Lower leg skin (tissue), 4 donors: Measurements from ENCODE around the gene WDR1. TPM values are rescaled to one million over a fixed set of nuclear protein-coding genes. Genes with fewer than 3 reads are reported as not detected.
A peak's percentile ranks its signal among the peaks of the same experiment; 100 is the strongest.

Experiments used
- DNase-seq, 2 donors: peaks; one replicate each; pipeline ENCODE4 v3.0.0-alpha.2; 2019; ENCODE audit warnings: low spot score in 2 of 2
- H3K4me3 ChIP-seq: fragments of 200-600 bp; sonication (generic); 2 replicates; pipeline ENCODE4 v1.5.1; 2017; ENCODE audit warnings: mild to moderate bottlenecking, low read depth; ENCODE audit not compliant: poor library complexity, severe bottlenecking
- POLR2A ChIP-seq, 2 donors: fragments of 450-650 bp; IDR thresholded peaks; one replicate each; pipeline ENCODE4 v1.6.1; 2016 to 2017; ENCODE audit warnings: antibody characterized with exemption in 2 of 2, mild to moderate bottlenecking in 1 of 2, moderate library complexity in 1 of 2
- WGBS, 2 donors: methylation state at CpG; one replicate each; pipeline ENCODE4 v1.1.5; 2018; 5-methylcytosine and 5-hydroxymethylcytosine counted together
- intact Hi-C: fragments of 100-400 bp; cut with DNase I; formaldehyde crosslinking; loops from one replicate; pipeline ENCODE4 v1.15.0; 2023; ENCODE audit warnings: low total_unique reads
- total RNA-seq, 4 donors: library from RNA; depleted of rRNA; stranded (reverse); fragments of >200 nt; gene quantifications; one replicate each; pipeline ENCODE4 v1.1.0, GENCODE V29; 2016
- TF ChIP-seq, protein P1 (sequence below), 3 donors: fragments of 450-650 bp; IDR thresholded peaks; one replicate each; pipeline ENCODE4 v1.5.1; 2016; ENCODE audit warnings: antibody characterized with exemption in 3 of 3, mild to moderate bottlenecking in 3 of 3, moderate library complexity in 2 of 3

The WDR1 gene
- total RNA-seq, 4 donors from 2014 or later, result 83.2 to 163 (median 144) TPM

DNA sequence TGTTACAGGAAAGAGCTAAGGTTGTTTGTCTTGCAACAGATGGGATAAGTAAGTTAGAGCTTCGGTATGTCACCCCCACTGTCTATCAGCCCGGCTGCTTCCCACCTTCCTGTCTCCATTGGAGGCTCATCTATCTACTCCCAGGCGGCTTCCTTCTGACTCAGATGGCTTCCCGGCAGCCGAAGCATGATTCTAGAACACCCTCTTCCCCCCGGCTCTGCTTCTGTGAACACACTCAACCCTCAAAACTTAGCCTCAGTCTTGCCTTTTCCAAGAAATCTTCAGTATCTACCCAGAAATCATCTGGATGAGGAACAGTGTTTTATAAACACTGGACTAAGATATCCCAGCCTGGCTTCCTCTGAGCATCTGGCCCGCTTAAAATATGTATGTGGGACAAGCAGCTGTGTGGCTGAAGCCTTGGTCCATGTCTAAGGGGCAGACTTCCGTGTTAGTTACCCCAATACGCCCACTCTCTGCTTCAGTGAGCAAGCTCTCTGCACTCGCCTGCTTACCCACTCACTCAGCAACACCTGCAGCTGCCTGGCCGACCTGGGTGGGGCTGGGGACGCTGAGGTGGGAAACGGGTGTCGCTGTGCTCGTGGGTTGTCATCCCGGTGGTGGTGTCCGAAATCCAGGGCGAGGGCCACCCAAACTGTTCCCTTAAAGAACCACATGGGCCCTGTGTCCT is 83.3 kb downstream of the WDR1 start:
- intact Hi-C loops, result no loop called here

DNA sequence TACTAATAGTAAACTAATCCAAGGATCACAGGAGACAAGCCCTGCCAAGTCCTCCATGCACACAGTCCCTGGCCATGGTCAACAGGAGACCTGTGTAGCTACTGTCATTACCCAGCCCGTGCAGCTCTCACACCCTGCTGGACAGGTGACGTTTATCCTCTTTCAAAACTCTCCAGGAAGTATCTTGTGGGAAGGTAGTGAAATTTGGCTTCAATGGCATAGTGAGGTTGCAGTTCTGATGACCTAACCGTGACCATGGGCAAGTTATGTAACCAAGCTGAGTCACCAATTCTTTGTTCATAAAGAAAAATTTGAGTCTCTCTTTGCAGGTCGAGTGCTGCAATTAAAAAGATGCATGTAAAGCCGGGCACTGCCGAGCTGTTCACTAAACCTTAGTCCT is 84.0 kb downstream of the WDR1 start:
- no peak for DNase-seq
- WGBS, 2 donors, result 40 to 50% methylated on average over 6 of the region's 6 CpGs
- no peak overlapping the region for H3K4me3 ChIP-seq
- TF ChIP-seq POLR2A (IDR thresholded peaks at IDR 0.05), result no peak
- TF ChIP-seq, protein P1, sequence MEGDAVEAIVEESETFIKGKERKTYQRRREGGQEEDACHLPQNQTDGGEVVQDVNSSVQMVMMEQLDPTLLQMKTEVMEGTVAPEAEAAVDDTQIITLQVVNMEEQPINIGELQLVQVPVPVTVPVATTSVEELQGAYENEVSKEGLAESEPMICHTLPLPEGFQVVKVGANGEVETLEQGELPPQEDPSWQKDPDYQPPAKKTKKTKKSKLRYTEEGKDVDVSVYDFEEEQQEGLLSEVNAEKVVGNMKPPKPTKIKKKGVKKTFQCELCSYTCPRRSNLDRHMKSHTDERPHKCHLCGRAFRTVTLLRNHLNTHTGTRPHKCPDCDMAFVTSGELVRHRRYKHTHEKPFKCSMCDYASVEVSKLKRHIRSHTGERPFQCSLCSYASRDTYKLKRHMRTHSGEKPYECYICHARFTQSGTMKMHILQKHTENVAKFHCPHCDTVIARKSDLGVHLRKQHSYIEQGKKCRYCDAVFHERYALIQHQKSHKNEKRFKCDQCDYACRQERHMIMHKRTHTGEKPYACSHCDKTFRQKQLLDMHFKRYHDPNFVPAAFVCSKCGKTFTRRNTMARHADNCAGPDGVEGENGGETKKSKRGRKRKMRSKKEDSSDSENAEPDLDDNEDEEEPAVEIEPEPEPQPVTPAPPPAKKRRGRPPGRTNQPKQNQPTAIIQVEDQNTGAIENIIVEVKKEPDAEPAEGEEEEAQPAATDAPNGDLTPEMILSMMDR (IDR thresholded peaks at IDR 0.05), result no peak
- intact Hi-C loops, result no loop called here

More for the DNA sequence above, 83.3 kb downstream of the WDR1 start:
- peak in 1 of 2 donors; percentile 54 for DNase-seq
- TF ChIP-seq, protein P1 (IDR thresholded peaks at IDR 0.05), result no peak
- no peak for TF ChIP-seq POLR2A (IDR thresholded peaks at IDR 0.05)
- no peak overlapping the region for H3K4me3 ChIP-seq
- 59 to 66% methylated on average over 18 of the region's 18 CpGs for WGBS, 2 donors

DNA sequence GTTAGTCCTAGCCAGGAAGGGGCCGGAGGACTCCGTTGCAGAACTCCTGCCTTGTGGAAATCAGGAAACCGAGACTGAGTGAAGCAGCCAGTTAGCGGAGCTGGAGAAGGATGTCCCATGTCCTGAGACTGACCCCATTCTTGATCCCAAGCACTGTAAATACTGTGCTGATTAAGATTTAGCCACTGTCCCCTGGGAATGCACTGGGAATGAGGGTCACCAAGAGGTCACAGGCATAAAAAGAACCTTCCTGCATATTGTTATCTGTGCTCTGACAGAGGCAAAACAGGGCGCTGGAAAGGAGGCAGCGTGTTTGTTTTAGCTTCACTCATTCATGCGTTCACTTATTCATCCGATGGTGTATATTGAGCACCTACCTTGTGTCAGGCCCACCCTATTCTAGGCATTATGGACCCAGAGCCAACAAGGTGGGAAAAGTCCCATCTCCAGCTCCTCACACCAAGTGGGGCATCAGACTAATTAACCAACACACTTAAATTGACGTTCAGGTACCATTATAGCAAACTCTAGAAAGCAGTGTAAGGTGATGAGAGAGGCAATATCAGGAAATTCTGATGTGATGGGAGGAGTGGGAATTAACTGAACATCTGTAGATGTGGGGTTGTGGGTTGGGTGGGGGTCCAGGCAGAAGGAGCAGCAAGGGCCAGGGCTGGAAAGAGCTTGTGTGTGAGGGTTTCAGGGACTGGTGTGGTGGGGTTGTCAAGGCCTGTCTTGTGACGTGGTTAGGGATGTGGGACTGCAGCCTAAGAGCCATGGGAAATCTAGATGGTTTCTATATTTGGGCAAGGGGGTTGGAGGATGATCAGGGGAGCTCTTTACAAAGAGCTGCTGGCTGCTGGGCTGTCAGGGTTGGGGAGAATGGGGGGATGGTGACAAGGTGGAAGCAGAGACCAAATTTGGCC is 84.7 kb downstream of the WDR1 start:
- TF ChIP-seq, protein P1 (IDR thresholded peaks at IDR 0.05), result no peak
- no peak for TF ChIP-seq POLR2A (IDR thresholded peaks at IDR 0.05)
- 82 to 86% methylated on average over 10 of the region's 10 CpGs for WGBS, 2 donors

DNA sequence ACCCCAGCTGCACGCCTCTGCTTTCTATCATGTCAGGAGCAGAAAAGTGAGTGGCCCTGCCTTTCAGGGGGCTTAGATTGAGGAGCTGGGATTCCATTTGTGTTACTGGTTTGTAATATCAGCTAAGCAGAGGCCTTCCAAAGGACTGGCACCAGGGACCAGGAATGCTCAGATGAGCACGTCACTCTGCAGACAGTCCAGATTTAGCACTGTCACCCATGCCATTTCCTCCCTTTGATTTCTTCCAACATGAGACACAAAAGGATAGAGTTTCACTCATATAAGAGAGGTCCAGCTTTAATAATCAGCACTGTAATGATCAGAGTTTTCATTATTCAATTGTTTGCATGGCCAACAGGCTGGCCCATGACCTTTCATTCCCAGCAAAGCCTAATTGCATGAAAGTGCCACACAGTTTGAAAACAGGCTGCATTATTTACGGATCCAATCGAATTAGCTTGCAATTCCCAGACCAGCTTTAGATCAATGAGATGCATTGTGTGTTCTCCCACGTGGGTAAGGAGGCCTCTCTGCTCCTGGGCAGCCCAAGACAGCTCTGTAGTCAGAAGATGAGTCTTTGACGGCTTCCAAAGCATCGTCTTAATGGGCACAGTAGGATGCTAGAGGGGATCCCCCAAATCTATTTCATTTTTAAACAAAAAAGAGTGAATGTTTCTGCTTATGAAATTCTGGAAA is 85.5 kb downstream of the WDR1 start:
- 69 to 78% methylated on average over 7 of the region's 7 CpGs for WGBS, 2 donors
- DNase-seq, result no peak
- TF ChIP-seq, protein P1 (IDR thresholded peaks at IDR 0.05), result no peak
- TF ChIP-seq POLR2A (IDR thresholded peaks at IDR 0.05), result no peak
- no peak overlapping the region for H3K4me3 ChIP-seq
- intact Hi-C loops, result no loop called here

More for the DNA sequence above, 84.7 kb downstream of the WDR1 start:
- no peak for DNase-seq
- H3K4me3 ChIP-seq, result no peak overlapping the region
- intact Hi-C loops, result no loop called here

DNA sequence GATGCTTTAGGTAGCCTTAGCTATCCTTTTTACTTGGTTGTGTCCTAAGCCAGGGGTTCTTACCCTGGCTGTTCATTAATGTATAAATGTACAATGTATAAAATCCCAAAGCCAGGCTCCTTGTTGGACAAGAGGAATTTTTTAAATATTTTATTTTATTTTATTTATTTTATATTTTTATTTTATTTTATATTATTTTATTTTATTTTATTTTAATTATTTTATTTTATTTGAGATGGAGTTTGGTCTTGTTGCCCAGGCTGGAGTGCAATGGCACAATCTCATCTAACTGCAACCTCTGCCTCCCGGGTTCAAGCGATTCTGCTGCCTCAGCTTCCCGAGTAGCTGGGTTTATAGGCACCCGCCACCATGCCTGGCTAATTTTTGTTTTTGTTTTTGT is 87.2 kb downstream of the WDR1 start:
- intact Hi-C loops, result no loop called here

More for the DNA sequence above, 87.2 kb downstream of the WDR1 start:
- DNase-seq, result peak in 1 of 2 donors; percentile 23
- no peak overlapping the region for H3K4me3 ChIP-seq
- no peak for TF ChIP-seq POLR2A (IDR thresholded peaks at IDR 0.05)
- TF ChIP-seq, protein P1 (IDR thresholded peaks at IDR 0.05), result no peak
- 97% methylated on average over 4 of the region's 4 CpGs for WGBS, 2 donors
